Measurements from ENCODE around the gene ELFN2.

- TF ChIP-seq CTCF (conservative IDR thresholded peaks at IDR 0.05 in 1 of 2, IDR thresholded peaks at IDR 0.05 in 1 of 2; ENCODE audit: extremely low read depth in 1 of 2, insufficient read depth in 1 of 2, low read depth in 1 of 2, low read length in 2 of 2) = no peak
- TF ChIP-seq EZH2 (IDR thresholded peaks at IDR 0.05; ENCODE audit: borderline replicate concordance, low read length) = no peak
Observed at GRCh38 chr22:37379085-37379484, 48.2 kb downstream of the ELFN2 start.
